HG02970 (cell line): ENCODE measurements around the gene NBPF3.
"Not testable (repeated sequence)": the region's sequence is repeated elsewhere in the genome, so short reads cannot be mapped to it uniquely, and the experiment has no call there.

Source experiments
- ATAC-seq: cut with Tn5 transposase; IDR thresholded peaks from one replicate; pipeline ENCODE4 v1.9.1; 2021; ENCODE audit warnings: mild to moderate bottlenecking, moderate library complexity, moderate number of reproducible peaks; ENCODE audit not compliant: unreplicated experiment, low FRiP score

The NBPF3 gene

DNA sequence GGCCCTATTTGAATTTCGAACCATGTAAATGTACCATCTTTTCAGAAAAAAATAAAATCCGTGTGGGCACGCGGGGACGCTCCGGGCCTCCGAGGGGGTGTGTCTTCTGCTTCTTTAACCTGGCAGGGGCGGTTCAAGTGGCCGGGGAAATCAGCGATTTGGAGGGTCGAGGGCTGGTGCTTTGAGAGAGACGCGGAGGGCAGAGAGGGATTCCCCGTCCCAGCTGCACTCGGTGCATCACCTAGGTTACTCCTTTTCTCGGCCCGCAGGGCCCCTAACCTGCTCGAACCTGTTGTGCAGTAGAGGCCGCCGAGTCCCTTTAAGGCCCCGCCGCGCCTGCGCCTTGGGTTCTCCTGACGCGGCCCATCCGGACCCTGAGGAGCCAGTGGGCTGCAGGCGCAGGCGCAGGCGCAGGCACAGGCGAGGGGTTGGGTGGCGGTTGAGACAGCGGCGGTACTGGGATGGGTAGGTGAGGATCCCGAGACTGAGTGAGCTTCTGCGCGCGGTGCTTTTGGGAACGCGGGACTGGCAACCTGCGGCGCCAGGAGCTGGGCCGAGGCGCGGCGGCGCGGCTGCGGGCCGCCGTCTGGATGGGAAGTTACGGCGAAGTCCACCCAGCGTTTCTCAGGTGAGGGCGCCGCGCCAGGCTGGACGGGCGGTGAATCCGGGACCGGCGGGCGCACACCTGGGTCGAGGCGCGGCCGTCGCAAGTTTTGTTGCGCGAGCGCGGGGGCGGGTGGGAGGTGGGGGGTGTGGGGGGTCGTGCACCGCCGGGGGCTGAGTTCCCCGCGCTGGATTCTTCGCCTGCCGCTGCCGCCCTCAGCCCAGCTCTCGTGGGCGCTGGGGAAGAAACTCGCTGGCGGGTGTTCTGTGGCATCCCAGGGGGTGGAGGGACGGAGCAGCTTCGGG is at the start of gene NBPF3:
Gene NBPF3, plus strand, starts transcription at position 417 of the 909 bp plus-strand sequence. CDS start 4,950 bp downstream, outside the sequence.
- peak; percentile 92 for ATAC-seq

- ATAC-seq: no peak
Observed at GRCh38 chr1:21391497-21391896, 48.4 kb upstream of the NBPF3 start.

DNA sequence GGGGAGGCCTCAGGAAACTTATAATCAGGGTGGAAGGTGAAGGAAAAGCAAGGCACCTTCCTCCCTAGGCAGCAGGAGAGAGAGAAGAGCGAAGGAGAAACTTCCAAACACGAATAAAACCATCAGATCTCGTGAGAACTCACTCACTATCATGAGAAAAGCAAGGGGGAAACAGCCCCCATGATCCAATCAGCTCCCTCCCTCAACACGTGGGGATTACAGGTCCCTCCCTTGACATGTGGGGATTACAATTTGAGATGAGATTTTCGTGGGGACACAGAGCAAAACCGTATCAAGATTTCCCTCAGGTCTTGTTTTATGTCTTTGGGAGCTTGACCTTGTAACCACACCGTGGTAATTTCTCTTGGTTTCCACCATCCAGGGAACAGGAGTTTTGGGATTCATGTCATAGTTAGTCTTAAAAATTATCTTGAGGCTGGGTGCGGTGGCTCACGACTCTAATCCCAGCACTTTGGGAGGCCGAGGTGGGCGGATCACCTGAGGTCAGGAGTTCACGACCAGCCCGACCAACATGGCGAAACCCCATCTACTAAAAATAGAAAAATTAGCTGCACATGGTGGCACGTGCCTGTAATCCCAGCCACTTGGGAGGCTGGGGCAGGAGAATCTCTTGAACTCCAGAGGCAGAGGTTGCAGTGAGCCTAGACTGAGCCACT is 47.2 kb upstream of the NBPF3 start:
- no peak for ATAC-seq

GRCh38 chr1:21396516-21396915 is 43.4 kb upstream of the NBPF3 start:
- no peak for ATAC-seq

- ATAC-seq: no peak
Observed at GRCh38 chr1:21397813-21398188, 42.1 kb upstream of the NBPF3 start.

GRCh38 chr1:21401726-21402346 is 38.1 kb upstream of the NBPF3 start:
- ATAC-seq: not testable (repeated sequence)

DNA sequence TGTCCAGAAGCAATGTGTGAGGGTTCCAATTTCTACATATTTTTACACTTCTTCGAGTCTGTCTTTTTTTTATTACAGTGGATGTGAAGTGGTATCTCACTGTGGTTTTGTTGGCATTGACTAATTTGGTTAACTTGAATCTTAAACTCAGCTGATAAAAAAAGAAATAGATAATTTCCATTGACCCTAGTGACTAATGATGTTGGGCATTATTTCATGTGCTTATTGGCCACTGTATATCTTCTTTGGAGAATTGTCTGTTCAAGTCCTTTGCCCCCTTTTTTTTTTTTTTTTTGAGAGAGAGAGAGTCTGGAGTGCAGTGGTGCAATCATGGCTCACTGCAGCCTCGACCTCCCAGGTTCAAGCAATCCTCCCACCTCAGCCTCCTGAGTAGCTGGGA is 33.3 kb upstream of the NBPF3 start:
- no peak for ATAC-seq

DNA sequence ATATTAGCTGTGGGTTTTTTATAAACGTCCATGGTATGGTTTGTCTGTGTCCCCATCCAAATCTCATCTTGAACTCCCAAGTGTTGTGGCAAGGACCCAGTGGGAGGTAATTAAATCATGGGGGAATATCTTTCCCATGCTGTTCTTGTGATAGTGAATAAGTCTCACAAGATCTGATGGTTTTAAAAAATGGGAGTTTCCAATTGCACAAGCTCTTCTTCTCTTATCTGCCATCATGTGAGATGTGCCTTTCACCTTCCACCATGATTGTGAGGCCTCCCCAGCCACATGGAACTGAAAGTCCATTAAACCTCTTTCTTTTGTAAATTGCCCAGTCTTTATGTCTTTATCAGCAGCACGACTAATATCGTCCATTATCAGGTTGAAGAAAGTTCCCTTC is 30.0 kb upstream of the NBPF3 start:
- ATAC-seq: not testable (repeated sequence)

DNA sequence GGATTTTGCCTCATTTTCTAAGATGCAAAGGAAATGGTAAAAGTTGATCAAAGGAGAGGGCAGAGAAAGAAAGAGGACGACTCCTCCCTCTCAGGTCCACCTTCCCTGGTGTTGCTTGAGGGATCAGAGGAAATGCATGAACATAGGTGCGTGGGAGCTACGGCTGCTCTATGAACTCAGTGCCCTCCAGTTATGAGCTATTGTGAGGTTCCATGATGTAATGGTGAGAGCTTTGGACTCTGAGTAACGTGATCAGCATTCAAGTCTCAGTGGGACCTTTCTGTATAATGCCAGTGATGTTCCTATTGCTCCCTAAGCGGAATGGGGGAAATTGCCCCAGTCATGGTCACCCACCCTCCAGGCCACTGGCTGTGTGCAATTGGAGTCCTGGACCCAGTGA is 25.9 kb upstream of the NBPF3 start:
- ATAC-seq: no peak

- not testable (repeated sequence) for ATAC-seq
Observed at GRCh38 chr1:21420378-21420777, 19.6 kb upstream of the NBPF3 start.

GRCh38 chr1:21421307-21421706 is 18.6 kb upstream of the NBPF3 start:
- not testable (repeated sequence) for ATAC-seq

- not testable (repeated sequence) for ATAC-seq
Observed at GRCh38 chr1:21427798-21428480, 12.0 kb upstream of the NBPF3 start.

DNA sequence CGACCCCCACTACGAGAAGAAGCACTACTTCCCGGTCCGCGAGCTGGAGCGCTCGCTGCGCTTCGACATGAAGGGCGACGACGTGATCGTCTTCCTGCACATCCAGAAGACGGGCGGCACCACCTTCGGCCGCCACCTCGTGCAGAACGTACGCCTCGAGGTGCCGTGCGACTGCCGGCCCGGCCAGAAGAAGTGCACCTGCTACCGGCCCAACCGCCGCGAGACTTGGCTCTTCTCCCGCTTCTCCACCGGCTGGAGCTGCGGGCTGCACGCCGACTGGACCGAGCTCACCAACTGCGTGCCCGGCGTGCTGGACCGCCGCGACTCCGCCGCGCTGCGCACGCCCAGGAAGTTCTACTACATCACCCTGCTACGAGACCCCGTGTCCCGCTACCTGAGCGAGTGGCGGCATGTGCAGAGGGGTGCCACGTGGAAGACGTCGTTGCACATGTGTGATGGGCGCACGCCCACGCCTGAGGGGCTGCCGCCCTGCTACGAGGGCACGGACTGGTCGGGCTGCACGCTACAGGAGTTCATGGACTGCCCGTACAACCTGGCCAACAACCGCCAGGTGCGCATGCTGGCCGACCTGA is 11.4 kb upstream of the NBPF3 start:
- not testable (repeated sequence) for ATAC-seq

- ATAC-seq: not testable (repeated sequence)
Observed at GRCh38 chr1:21429210-21429609, 10.7 kb upstream of the NBPF3 start.

DNA sequence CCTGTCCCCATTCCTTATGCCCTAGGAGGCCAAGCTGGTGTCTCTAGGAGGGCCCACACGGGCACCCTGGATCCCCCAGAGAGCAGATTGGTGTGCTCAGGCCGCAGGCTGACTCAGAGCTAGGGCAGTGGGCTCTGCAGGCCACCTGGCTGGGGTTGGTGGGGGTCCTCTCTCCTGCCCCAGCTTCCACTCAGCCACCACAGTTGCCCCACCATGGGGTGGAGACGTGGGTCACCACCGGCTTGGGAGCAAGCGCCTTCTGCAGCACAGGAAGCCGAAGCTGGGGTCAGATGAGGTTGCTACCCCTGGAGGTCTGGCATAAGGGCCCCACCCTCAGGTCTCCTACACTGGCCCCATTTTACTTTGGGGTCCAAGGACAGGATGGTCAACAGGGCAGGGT is 9.1 kb upstream of the NBPF3 start:
- ATAC-seq: not testable (repeated sequence)

DNA sequence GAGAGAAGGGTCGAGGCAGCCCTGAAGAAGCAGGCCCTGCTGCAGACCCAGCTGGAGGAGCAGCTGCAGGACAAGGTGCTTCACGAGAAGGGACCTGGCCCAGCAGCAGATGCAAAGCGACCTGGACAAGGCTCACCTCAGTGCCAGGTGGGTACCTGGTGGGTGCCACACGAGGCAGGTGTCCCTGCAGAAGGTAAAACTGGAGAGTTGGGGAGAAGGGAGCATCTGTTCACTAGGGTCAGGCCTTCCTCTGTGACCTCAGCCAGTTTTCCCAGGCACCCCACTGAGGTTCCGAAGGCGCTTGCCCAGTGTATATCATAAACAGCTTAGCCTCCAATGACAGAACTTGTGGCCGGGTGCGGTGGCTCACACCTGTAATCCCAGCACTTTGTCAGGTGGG is 5.5 kb upstream of the NBPF3 start:
- no peak for ATAC-seq

GRCh38 chr1:21435646-21436487 is 4.1 kb upstream of the NBPF3 start:
- ATAC-seq: no peak

- ATAC-seq: no peak
Observed at GRCh38 chr1:21436488-21437340, 3.2 kb upstream of the NBPF3 start.

DNA sequence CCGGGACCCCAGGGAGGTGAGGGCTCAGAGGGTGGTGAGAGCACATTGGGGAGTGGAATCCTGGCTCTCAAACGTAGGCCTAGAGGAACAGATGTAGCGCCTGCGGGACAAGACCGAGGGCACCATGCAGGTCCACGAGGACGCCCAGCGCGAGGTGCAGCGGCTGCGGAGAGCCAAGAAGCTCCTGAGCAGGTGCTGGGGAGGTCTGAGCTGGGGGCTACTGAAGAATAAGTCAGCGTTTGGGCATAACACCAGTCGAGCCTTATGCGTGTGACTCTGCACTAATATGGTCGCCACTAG is 2.6 kb upstream of the NBPF3 start:
- ATAC-seq: no peak
